SK-N-SH (cell line): Measurements from ENCODE around the gene ABCA8. TPM values are rescaled to one million over a fixed set of nuclear protein-coding genes. Genes with fewer than 3 reads are reported as not detected.

Experiments used
- CTCF ChIA-PET: fragments of 300-600, 350-600 bp; formaldehyde crosslinking; extraction: SDS; loops from one replicate; lab custom pipeline; 2021; lab: Yijun Ruan, JAX
- POLR2A ChIA-PET: fragments of 350-600 bp; sonication (Branson Sonifier 250); formaldehyde crosslinking; extraction: SDS; loops from one replicate; lab custom pipeline; 2020; ENCODE audit warnings: antibody characterized with exemption, inconsistent platforms; lab: Yijun Ruan, JAX
- DNase-seq: peaks from one replicate; pipeline ENCODE4 v3.0.0; 2012
- H2AFZ ChIP-seq: fragments of 200-600 bp; sonication (generic); 2 replicates; pipeline ENCODE4 v1.8.1; 2016; ENCODE audit warnings: antibody characterized with exemption, mild to moderate bottlenecking, low read depth
- H3F3A ChIP-seq: fragments of 200-600 bp; sonication (generic); replicated peaks from 2 replicates; pipeline ENCODE3; 2016; ENCODE audit warnings: antibody characterized with exemption, mild to moderate bottlenecking; ENCODE audit not compliant: insufficient read depth
- H3K27ac ChIP-seq, 2 experiments: fragments of 200-500 bp in 1 of 2; fragments of 200-600 bp in 1 of 2; sonication (Bioruptor generic) in 1 of 2; sonication (generic), shearing (Covaris generic) in 1 of 2; 2 replicates each; pipeline versions ENCODE4 v1.5.1 to v1.6.1; 2014 to 2016; ENCODE audit warnings: low read depth in 2 of 2, inconsistent platforms in 1 of 2, low read length in 1 of 2, mild to moderate bottlenecking in 1 of 2, mixed read lengths in 1 of 2
- H3K27me3 ChIP-seq: fragments of 200-600 bp; sonication (generic), shearing (Covaris generic); 2 replicates; pipeline ENCODE4 v1.6.1; 2016; ENCODE audit warnings: mixed run types; ENCODE audit not compliant: insufficient read depth
- H3K36me3 ChIP-seq, 2 experiments: fragments of 200-500 bp in 1 of 2; fragments of 200-600 bp in 1 of 2; sonication (Bioruptor generic) in 1 of 2; sonication (generic) in 1 of 2; replicated peaks in 1 of 2; 2 replicates each; pipeline versions ENCODE3 to v1.5.1; 2014 to 2016; ENCODE audit warnings: low read length in 1 of 2, mild to moderate bottlenecking in 1 of 2; ENCODE audit not compliant: insufficient read depth in 2 of 2, control insufficient read depth in 1 of 2
- H3K4me1 ChIP-seq, 2 experiments: fragments of 200-500 bp in 1 of 2; fragments of 200-600 bp in 1 of 2; sonication (Bioruptor generic) in 1 of 2; sonication (generic), shearing (Covaris generic) in 1 of 2; 2 replicates each; pipeline versions ENCODE4 v1.5.1 to v1.6.1; 2014 to 2016; ENCODE audit warnings: low read depth in 1 of 2, low read length in 1 of 2, mixed run types in 1 of 2; ENCODE audit not compliant: insufficient read depth in 2 of 2, control insufficient read depth in 1 of 2
- H3K4me2 ChIP-seq: fragments of 200-600 bp; sonication (generic), shearing (Covaris generic); 2 replicates; pipeline ENCODE4 v1.6.1; 2017; ENCODE audit warnings: mixed run types
- H3K4me3 ChIP-seq, 2 experiments: fragments of 200-500 bp in 1 of 2; fragments of 200-600 bp in 1 of 2; sonication (Bioruptor generic) in 1 of 2; sonication (generic), shearing (Covaris generic) in 1 of 2; 2 replicates each; pipeline versions ENCODE4 v1.5.1 to v1.8.1; 2014 to 2016; ENCODE audit warnings: low read depth in 2 of 2, inconsistent platforms in 1 of 2, low read length in 1 of 2, mild to moderate bottlenecking in 1 of 2, mixed read lengths in 1 of 2, moderate library complexity in 1 of 2
- H3K79me2 ChIP-seq: fragments of 200-600 bp; sonication (generic); 2 replicates; pipeline ENCODE4 v1.8.1; 2017; ENCODE audit warnings: mild to moderate bottlenecking; ENCODE audit not compliant: insufficient read depth
- H3K9ac ChIP-seq: fragments of 200-600 bp; sonication (generic); 2 replicates; pipeline ENCODE4 v1.6.1; 2017; ENCODE audit warnings: mixed run types
- H3K9me2 ChIP-seq: fragments of 200-600 bp; sonication (generic); 2 replicates; pipeline ENCODE4 v1.6.1; 2017; ENCODE audit warnings: mixed run types
- H3K9me3 ChIP-seq: fragments of 200-600 bp; sonication (generic); 2 replicates; pipeline ENCODE4 v1.6.1; 2017; ENCODE audit warnings: mixed run types, mild to moderate bottlenecking, moderate library complexity
- H4K20me1 ChIP-seq: fragments of 200-600 bp; sonication (generic); 2 replicates; pipeline ENCODE4 v1.6.1; 2017; ENCODE audit warnings: mild to moderate bottlenecking, mixed run types; ENCODE audit not compliant: insufficient read depth
- CHD2 ChIP-seq: fragments of 150-350 bp; IDR thresholded peaks from 2 replicates; pipeline ENCODE4 v1.6.1; 2018; ENCODE audit warnings: low read length; ENCODE audit not compliant: partially characterized antibody
- FOSL2 ChIP-seq: IDR thresholded peaks from 2 replicates; pipeline ENCODE4 v1.4.0; 2012; ENCODE audit warnings: low read depth, mild to moderate bottlenecking, moderate library complexity, borderline replicate concordance
- GATA2 ChIP-seq: sonication (generic); formaldehyde crosslinking; IDR thresholded peaks from 2 replicates; pipeline ENCODE4 v1.5.0; 2020; ENCODE audit warnings: mild to moderate bottlenecking, missing genetic modification reagents
- JUND ChIP-seq: IDR thresholded peaks from 2 replicates; pipeline ENCODE4 v1.4.0; 2012
- MXI1 ChIP-seq: IDR thresholded peaks from 2 replicates; pipeline ENCODE4 v1.6.1; 2012; ENCODE audit warnings: mild to moderate bottlenecking, low read depth, low read length, improper control_type of control experiment
- PBX3 ChIP-seq: IDR thresholded peaks from 2 replicates; pipeline ENCODE4; 2012
- RCOR1 ChIP-seq: fragments of 150-350 bp; IDR thresholded peaks from 2 replicates; pipeline ENCODE4 v1.6.1; 2017; ENCODE audit warnings: antibody characterized with exemption, low read length
- RXRA ChIP-seq: IDR thresholded peaks from 2 replicates; pipeline ENCODE4 v1.4.0; 2012; ENCODE audit warnings: low read depth, mild to moderate bottlenecking, borderline replicate concordance
- SIN3A ChIP-seq: IDR thresholded peaks from 2 replicates; pipeline ENCODE4 v1.6.1; 2012; ENCODE audit warnings: low read depth, mild to moderate bottlenecking, low read length, moderate library complexity, borderline replicate concordance
- SMC3 ChIP-seq: IDR thresholded peaks from 2 replicates; pipeline ENCODE4 v1.6.1; 2012; ENCODE audit warnings: low read depth, low read length, improper control_type of control experiment
- YY1 ChIP-seq: IDR thresholded peaks from 2 replicates; pipeline ENCODE4 v1.4.0; 2012; ENCODE audit warnings: low read depth, mild to moderate bottlenecking
- ZBTB33 ChIP-seq: IDR thresholded peaks from 2 replicates; pipeline ENCODE4 v1.4.0; 2012; ENCODE audit warnings: low read depth, borderline replicate concordance
- WGBS: methylation state at CpG from one replicate; pipeline ENCODE4 v1.1.6; 2017; ENCODE audit warnings: low lambda C conversion rate; 5-methylcytosine and 5-hydroxymethylcytosine counted together
- polyA plus RNA-seq, 3 experiments: library from polyadenylated mRNA; depleted of rRNA; stranded (reverse); fragments of >200 nt; gene quantifications; 2 replicates each; pipeline ENCODE4 v1.2.3, GENCODE V29; 2012

Gene ABCA8
- polyA plus RNA-seq, 1 of the 3 experiments (the other 2 are of a cell fraction): 2.3 TPM

- Histone ChIP-seq H3K36me3 (no peaks in the 10 kb centered on the region), H3K79me2 (no peaks in the 10 kb centered on the region), H3K4me3 (no peak overlapping the region), H3K9me3 (no peaks in the 10 kb centered on the region), H3K27ac (no peak overlapping the region), H3K9ac (no peak overlapping the region), H4K20me1 (no peaks in the 10 kb centered on the region), H3F3A (no peaks in the 10 kb centered on the region), H3K27me3 (0 out of 2 replicates have a peak, but pooled peaks cover 4% of the 10 kb centered on the region), H3K9me2 (no peaks in the 10 kb centered on the region), H3K4me1 (no peaks in the 10 kb centered on the region), H2AFZ (0 out of 2 replicates have a peak overlapping the region, but pooled peaks have one; percentile 4), H3K4me2 (no peak overlapping the region)
- WGBS: 2% methylated on average over 2 of the region's 2 CpGs
- CTCF ChIA-PET: interaction anchor here (0.8 to 0.9 kb wide), 2 partner anchors 42 to 120 kb away, joined by 3 to 4 read pairs; no protein-coding TSS in a partner anchor
- no peak for DNase-seq
- POLR2A ChIA-PET: no interaction called here
- TF ChIP-seq ZBTB33 (no peak), SMC3 (no peak), RXRA (no peak), CHD2 (no peak), FOSL2 (no peak), YY1 (no peak), RCOR1 (no peak), JUND (no peak), PBX3 (no peak), GATA2 (no peak), MXI1 (no peak), SIN3A (no peak)
These were observed 104.3 kb downstream of the ABCA8 start for GRCh38 chr17:68850749-68851510.
